GM15510 (cell line): ENCODE data around the gene C9orf40.

Source experiments
- POLR2A ChIP-seq: IDR thresholded peaks from 3 replicates; pipeline ENCODE4 v1.6.1; 2011; ENCODE audit warnings: borderline replicate concordance; ENCODE audit not compliant: insufficient read length; ENCODE audit errors: extremely low read depth

The C9orf40 gene, protein sequence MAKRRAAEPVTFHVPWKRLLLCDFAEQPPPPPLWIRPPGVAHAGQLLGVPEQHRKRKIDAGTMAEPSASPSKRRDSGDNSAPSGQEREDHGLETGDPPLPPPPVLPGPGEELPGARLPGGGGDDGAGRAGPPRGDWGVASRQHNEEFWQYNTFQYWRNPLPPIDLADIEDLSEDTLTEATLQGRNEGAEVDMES

DNA sequence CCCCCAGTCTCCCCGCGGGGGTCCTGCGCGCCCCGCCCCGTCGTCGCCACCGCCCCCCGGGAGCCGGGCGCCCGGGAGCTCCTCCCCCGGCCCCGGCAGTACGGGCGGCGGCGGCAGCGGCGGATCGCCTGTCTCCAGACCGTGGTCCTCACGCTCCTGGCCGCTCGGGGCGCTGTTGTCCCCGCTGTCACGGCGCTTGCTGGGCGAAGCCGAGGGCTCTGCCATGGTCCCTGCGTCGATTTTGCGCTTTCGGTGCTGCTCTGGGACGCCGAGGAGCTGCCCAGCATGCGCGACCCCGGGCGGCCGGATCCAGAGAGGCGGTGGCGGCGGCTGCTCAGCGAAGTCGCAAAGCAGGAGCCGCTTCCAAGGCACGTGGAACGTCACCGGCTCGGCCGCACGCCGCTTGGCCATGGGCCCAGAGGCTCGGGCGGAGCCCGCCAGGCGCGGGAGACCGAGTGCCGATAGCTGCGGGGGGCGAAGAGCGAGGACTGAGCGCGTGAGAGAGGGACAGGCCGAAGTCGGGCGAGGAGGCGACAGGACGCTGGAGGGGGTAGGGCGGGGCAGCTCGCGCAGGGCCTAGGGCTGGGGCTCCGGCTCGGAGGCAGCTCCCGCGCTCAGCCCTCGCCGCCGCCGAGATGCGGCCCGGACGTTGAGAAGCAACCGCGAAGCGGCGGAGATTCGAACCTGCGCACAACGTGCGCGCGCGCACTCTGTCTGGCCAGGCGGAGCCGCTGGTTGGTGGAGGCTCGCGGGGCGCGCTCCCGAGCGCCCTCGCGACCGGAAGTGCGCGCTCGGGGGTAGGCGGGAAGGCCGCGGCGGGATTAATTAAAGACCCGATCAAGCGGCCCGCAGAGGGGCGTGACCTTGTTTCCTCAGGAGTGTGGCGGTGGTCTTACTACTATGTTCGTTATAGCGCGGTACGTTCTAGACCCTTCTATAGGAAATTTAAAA, at the start of gene C9orf40:
Gene C9orf40, minus strand, starts transcription at position 712 of the 951 bp plus-strand sequence. Its CDS starts 301 bp downstream, at position 411.
- peak; percentile 81 for TF ChIP-seq POLR2A

DNA sequence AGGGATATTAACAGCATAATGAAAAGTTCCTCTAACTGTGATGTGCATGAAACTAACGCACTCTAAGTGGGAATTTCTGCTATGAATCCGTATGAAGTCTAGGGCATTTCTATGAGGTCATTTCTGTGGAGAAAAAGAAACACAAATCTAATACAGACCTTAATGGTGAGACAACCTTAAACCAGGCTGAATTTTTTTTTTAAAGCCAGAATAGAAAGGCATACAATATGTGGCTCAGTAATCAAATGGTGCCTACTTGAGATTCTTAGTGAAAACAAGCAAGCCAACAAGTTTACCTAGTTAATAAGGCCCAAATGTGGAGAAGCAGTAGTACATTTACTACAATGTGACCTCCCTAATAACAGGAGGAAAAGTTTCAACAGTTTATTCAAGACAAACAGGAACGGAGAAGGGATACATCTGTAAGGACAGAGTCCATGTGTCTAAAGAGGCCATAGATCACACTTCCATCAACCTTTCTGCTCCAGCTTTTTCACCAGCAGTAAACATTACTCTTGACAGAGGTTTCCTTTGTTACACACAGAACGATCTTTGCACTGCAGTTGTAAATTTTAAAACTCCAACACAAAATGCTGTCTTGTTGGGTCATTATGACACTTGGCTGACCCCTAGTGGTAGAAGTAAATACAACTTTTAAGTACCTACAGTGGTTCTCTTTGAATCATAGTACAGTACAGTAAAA, 49.2 kb upstream of the C9orf40 start:
- no peak for TF ChIP-seq POLR2A

DNA sequence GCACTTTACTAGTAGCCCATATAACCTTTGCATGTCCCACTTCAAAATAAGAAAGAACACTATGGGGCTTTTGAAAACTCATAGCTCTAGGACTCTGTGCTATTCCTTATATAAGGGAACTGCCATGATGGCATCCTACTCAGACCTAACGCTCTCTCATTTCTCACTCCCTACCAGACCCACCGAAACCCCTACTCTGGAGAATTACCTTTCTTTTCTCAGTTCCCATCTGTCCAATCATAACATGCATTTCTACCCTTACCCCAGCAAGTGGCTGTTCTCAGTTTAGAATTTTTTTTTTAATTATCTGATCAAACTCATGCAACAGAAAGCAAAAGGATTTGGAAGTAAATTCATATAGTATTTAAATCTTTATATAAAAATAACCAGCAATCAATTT, 48.1 kb upstream of the C9orf40 start:
- no peak for TF ChIP-seq POLR2A

DNA sequence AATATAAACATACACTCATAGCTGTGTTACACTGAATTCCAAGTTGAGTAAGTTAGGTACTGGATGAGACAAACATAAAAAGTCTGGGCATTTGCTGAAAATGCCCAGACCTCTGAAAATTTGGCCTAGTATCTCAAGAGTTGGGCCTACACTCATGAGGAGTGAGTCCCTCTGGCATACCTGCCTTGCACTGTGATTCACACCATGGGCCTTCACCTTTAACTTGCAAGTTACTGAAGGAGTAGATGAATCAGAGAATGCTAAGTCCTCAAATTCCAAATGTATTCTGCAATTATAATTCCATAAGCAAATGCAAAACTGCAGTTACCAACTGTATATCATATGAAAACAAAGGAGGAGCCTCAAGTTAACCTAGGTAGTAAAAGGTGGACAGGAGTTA, 32.3 kb upstream of the C9orf40 start:
- no peak for TF ChIP-seq POLR2A

DNA sequence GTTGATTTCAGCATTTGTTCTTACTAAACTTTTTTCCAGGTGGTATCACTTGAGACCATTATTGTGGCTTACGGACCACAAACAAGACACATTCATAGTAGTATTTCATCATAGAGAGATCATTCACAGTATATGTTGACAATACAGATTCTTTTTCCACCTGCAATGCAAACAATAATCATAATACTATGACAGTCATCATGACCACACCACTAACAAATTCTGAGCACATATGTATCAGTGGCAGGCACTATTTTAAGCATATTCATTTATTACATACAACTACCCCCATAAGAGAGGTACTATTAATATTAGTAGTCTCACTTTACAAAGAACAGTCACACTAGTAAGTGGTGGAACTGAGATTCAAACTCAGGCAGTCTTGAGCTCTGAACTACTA, 31.0 kb upstream of the C9orf40 start:
- TF ChIP-seq POLR2A: no peak

DNA sequence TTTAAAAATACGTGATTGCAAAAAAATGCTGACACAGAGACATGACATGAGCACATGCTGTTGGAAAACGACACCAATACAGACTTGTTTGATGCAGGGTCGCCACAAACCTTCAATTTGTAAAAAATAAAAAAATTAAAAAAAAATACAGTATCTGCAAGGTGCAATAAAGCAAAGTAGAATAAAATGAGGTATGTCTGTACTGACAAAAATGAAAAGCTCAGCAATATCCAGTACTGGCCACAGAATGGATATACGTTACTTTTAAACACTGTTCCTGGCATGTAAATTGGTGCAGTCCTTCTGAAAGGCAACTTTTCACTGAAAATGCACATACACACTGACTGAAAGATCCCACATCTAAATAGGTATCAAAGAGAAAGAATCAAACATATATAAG, 27.1 kb upstream of the C9orf40 start:
- no peak for TF ChIP-seq POLR2A

DNA sequence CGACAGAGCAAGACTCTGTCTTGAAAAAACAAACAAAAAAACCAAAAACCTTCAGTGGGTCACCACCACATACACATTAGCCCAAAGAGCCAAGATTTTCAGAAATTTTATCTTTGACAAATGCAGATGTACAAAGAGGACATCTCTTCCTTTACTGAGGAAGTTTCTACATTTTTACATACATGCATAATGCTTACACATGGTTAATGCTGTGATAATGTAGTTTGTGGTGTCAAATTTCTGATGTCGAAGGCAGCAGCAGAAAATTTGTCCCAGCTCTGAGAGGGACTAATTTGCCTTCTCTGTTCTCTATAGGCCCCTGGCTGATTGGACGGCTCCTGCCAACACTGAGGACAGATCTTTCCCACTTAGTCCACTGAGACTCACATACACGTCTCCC, 24.6 kb upstream of the C9orf40 start:
- TF ChIP-seq POLR2A: no peak

DNA sequence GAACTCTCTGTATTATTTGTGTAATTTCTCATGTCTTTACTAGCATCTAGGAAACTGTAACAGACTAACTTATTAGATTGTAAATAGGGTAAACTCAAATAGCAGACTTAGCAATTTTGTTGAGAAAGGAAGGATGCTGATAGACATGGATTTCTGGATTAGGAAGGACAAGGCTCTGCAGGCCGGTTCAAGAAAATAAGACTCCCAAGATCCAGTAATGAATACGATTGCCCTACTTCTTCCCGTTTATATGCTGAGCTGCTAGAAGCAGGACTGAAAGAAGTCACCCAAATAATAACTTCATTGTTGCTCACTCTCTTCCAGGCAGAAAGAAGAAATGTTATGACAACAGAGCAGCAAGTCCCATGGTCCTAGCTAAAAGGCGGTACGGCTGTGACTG, 22.8 kb upstream of the C9orf40 start:
- TF ChIP-seq POLR2A: no peak

DNA sequence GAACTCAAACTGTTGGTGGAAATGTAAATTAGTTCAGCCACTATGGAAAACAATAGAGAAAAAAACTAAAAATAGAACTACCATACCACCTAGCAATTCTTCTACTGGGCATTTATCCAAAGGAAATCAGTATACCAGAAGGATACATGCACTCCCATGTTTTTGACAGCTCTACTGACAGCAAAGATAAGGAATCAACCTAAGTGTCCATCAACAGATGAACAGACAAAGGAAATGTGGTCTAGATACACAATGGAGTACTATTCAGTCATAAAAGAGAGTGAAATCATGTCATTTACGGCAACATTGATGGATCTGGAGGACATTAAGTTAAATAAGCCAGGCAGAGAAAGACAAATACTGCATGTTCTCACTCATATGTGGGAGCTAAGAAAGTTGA, 21.8 kb upstream of the C9orf40 start:
- no peak for TF ChIP-seq POLR2A

DNA sequence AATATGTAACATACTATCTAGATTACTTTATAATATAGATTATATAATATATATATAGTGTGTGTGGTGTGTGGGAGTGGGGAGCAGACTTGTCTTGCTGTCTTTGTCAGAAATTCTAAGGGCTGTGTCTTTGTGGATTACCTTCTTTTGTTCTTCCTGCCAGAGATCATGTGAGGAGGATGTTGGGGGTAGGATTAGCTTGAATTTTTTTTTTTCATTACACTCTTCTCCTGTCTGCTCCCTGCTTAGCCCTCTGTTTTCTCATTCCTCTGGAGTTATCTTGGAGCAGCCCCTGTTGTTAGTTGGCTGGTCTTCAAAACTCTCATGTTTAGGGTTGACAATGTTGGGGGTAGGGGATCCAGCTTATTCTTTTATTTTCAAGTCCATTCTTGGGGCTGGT, 21.0 kb upstream of the C9orf40 start:
- TF ChIP-seq POLR2A: no peak

DNA sequence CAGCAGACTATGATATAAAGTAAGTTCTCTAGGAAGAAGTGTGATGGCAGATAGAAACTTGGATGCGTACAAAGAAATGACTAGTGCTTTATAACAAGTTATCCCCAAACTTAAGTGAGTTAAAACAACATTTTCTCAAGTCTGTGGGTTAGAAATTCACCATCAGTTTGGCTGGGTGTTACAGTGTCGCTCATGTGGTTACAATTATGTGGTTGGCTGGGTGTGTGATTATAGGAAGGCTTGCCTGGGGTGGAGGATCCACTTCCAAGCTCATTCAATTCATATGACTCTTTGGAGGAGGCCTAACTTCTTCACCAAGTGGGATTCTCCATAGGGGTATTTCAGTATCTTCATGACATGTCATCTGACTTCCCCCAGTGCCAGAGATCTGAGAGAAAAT, 10.3 kb upstream of the C9orf40 start:
- no peak for TF ChIP-seq POLR2A

DNA sequence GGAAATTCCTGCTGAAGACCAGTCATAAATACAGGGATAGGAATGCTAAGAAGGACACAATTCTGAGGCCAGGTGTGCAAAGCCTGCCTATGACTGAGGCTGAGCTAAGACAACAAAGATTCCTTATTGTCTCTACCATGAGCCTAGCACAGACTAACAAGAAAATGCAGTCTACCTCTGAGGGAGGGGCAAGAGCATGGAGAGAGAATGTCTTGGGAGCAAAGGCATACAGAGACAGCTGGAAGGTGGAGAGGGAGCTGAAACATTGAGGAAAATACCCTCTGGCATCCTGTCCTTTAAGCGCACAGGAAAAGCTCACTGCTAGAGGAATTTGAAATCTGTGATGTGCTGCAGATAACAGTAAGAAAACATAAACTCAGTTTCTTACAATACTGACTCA, 8.8 kb upstream of the C9orf40 start:
- no peak for TF ChIP-seq POLR2A

DNA sequence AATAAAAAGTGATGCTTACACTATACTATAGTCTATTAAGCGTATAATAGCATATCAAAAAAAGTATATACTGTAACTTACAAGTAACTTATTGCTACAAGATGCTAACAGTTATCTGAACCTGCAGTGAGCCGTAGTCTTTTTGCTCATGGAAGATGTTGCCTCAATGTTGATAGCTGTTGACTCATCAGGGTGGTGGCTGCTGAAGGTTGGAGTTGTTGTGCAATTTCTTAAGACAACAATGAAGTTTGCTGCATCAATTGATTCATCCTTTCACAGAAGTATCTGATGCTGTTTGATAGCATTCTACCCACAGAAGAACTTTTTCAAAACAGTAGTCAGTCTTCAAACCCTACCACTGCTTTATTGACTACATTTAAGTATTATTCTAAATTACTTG, 7.8 kb upstream of the C9orf40 start:
- TF ChIP-seq POLR2A: no peak

DNA sequence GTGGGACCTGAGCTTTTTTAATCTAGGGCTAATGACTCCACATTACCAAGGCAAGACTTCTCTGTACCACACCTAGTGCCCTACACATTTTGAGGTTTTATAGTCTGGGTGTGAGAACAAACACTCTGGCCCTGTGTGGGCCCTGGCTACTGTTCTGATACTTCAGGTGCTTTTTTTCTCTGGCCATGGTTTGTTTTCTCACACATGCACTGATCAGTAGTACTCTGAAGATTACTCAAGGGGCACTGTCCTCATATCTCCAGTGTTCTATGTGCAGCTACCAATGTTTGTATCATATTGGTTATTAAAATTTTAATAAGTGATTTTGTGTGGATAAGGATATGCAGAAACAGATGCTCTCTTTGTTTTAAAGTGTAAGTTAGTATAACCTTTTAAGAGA, 5.9 kb upstream of the C9orf40 start:
- no peak for TF ChIP-seq POLR2A

DNA sequence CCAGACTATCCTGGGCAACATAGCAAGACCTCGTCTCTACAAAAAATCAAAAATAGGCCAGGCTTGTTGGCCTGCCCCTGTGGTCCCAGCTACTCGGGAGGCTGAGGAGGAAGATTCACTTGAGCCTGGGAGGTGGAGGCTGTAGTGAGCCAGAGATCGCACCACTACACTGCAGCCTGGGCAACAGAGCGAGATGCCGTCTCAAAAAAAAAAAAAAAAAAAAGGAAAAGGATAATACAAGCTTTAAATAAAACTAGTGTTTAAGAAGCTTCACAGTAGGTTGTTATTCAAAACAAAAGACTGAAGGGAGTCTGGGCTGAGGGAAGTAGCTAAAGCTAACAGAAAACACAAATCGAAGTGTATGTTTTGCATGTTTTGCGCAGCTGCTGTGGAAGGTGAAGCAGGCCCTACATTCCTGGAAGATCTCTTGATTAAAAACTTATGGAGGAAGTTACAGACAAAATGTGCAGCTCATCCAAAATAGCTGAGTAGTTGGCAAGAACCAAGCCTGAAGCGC, 581 bp upstream of the C9orf40 start:
- no peak for TF ChIP-seq POLR2A
